ENCODE data around the gene ZNF398.

GRCh38 chr7:149223761-149224160, 76.5 kb downstream of the ZNF398 start:
- TF ChIP-seq CTCF (IDR thresholded peaks at IDR 0.05) (no peak), EZH2phosphoT487 (IDR thresholded peaks at IDR 0.05) (no peak)
